Peyer's patch (tissue), 4 donors: ENCODE data around the gene HOXC4.

Experiments
- POLR2A ChIP-seq, 2 donors: fragments of 450-650 bp; IDR thresholded peaks; one replicate each; pipeline ENCODE4 v1.5.1; 2017; ENCODE audit warnings: antibody characterized with exemption in 2 of 2, mild to moderate bottlenecking in 2 of 2, moderate library complexity in 2 of 2
- TF ChIP-seq, protein P1 (sequence below), 6 experiments: fragments of 450-650 bp in 4 of 6; fragments of 200-600 bp in 2 of 6; sonication (generic) in 1 of 6; IDR thresholded peaks; one replicate each; pipeline ENCODE4 v1.5.1; 2017 to 2019; ENCODE audit warnings: antibody characterized with exemption in 6 of 6, mild to moderate bottlenecking in 3 of 6, moderate library complexity in 1 of 6

DNA sequence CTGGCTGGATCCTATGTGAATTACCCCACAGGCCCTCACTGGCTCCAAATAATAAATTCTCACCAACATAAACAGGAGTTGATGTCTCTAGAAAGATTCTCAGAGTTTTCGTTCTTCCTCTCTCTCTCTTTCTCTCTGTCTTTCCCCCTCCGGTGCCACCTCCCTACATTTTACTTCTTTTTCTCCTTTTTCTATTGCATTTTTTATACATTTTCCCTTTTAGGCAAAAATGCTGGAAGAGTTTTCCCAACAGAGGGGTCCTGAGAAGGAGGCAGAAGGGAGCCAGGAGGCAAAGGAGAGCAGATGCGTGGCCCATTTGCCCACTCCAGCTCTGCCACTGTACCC is 26.2 kb upstream of the HOXC4 start:
- TF ChIP-seq, protein P1, sequence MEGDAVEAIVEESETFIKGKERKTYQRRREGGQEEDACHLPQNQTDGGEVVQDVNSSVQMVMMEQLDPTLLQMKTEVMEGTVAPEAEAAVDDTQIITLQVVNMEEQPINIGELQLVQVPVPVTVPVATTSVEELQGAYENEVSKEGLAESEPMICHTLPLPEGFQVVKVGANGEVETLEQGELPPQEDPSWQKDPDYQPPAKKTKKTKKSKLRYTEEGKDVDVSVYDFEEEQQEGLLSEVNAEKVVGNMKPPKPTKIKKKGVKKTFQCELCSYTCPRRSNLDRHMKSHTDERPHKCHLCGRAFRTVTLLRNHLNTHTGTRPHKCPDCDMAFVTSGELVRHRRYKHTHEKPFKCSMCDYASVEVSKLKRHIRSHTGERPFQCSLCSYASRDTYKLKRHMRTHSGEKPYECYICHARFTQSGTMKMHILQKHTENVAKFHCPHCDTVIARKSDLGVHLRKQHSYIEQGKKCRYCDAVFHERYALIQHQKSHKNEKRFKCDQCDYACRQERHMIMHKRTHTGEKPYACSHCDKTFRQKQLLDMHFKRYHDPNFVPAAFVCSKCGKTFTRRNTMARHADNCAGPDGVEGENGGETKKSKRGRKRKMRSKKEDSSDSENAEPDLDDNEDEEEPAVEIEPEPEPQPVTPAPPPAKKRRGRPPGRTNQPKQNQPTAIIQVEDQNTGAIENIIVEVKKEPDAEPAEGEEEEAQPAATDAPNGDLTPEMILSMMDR (IDR thresholded peaks at IDR 0.05) = no peak
- TF ChIP-seq POLR2A (IDR thresholded peaks at IDR 0.05) = no peak
